ENCODE data around the gene VWA3B.
"Not testable (repeated sequence)": the region's sequence is repeated elsewhere in the genome, so short reads cannot be mapped to it uniquely, and the experiment has no call there.

VWA3B gene

GRCh38 chr2:98134172-98135005 lies 47.4 kb downstream of the VWA3B start:
- peak; percentile 69 for DNase-seq

- no peak for DNase-seq
Measured at GRCh38 chr2:98137196-98137595, 50.2 kb downstream of the VWA3B start.

- DNase-seq = not testable (repeated sequence)
Measured at GRCh38 chr2:98138978-98139377, 52.0 kb downstream of the VWA3B start.

- peak; percentile 62 for DNase-seq
Measured at GRCh38 chr2:98140210-98140609, 53.2 kb downstream of the VWA3B start.

- no peak for DNase-seq
Measured at GRCh38 chr2:98142106-98142791, 55.3 kb downstream of the VWA3B start.

GRCh38 chr2:98145070-98145469 lies 58.1 kb downstream of the VWA3B start:
- DNase-seq = no peak

GRCh38 chr2:98147900-98148299 lies 60.9 kb downstream of the VWA3B start:
- not testable (repeated sequence) for DNase-seq

- DNase-seq = no peak
Measured at GRCh38 chr2:98148595-98149332, 61.8 kb downstream of the VWA3B start.

- peak; percentile 68 for DNase-seq
Measured at GRCh38 chr2:98149333-98149697, 62.3 kb downstream of the VWA3B start.

GRCh38 chr2:98153481-98153880 lies 66.5 kb downstream of the VWA3B start:
- no peak for DNase-seq

- DNase-seq = no peak
Measured at GRCh38 chr2:98155291-98155690, 68.3 kb downstream of the VWA3B start.

GRCh38 chr2:98155716-98156115 lies 68.7 kb downstream of the VWA3B start:
- DNase-seq = no peak

GRCh38 chr2:98156304-98156703 lies 69.3 kb downstream of the VWA3B start:
- no peak for DNase-seq

- no peak for DNase-seq
Measured at GRCh38 chr2:98157557-98157956, 70.6 kb downstream of the VWA3B start.

GRCh38 chr2:98158305-98158704 lies 71.3 kb downstream of the VWA3B start:
- DNase-seq = no peak

- no peak for DNase-seq
Measured at GRCh38 chr2:98160554-98160953, 73.6 kb downstream of the VWA3B start.

GRCh38 chr2:98161186-98161585 lies 74.2 kb downstream of the VWA3B start:
- no peak for DNase-seq

GRCh38 chr2:98164256-98164655 lies 77.3 kb downstream of the VWA3B start:
- DNase-seq = no peak

- DNase-seq = no peak
Measured at GRCh38 chr2:98165516-98166071, 78.6 kb downstream of the VWA3B start.

- no peak for DNase-seq
Measured at GRCh38 chr2:98167916-98168315, 80.9 kb downstream of the VWA3B start.

GRCh38 chr2:98170076-98170475 lies 83.1 kb downstream of the VWA3B start:
- DNase-seq = no peak

GRCh38 chr2:98172150-98172765 lies 85.3 kb downstream of the VWA3B start:
- no peak for DNase-seq

- DNase-seq = no peak
Measured at GRCh38 chr2:98172951-98173350, 86.0 kb downstream of the VWA3B start.

Measured in fibroblast of upper back skin (primary cell).